Erythroblast (primary cell): ENCODE measurements around the gene KTI12.
"Not testable (repeated sequence)": the region's sequence is repeated elsewhere in the genome, so short reads cannot be mapped to it uniquely, and the experiment has no call there.

ENCODE experiments used
- DNase-seq, 2 experiments: peaks; one replicate each; lab custom pipeline; 2025; lab: John Stamatoyannopoulos, UW
- GATA1 ChIP-seq: IDR thresholded peaks from 2 replicates; pipeline ENCODE4 v1.6.1; 2011; ENCODE audit warnings: low read depth, mild to moderate bottlenecking, control low read depth, low read length, moderate library complexity
- POLR2A ChIP-seq: IDR thresholded peaks from 2 replicates; pipeline ENCODE4 v1.6.1; 2011; ENCODE audit warnings: mild to moderate bottlenecking, low read length

The KTI12 gene

DNA sequence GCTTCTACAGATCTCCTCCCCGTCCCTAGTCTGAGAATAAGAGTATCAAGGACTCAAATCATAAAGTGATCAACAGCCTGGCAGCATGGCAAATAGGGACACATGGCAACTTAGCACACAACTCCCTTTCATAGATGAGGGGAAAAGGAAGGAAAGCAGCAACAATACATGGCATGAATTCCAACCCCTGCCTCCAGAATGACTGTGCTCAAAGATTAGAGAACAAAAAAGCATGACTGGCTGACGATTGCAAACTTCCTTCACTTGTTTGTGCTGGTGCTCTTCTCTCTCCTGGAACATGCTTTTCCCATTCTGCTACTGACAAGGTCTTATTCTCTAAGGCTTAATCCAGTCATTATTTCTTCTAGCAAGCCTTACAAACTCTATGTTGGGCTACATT, 11.5 kb downstream of the KTI12 start:
- no peak for DNase-seq
- TF ChIP-seq POLR2A (no peak), GATA1 (no peak)

DNA sequence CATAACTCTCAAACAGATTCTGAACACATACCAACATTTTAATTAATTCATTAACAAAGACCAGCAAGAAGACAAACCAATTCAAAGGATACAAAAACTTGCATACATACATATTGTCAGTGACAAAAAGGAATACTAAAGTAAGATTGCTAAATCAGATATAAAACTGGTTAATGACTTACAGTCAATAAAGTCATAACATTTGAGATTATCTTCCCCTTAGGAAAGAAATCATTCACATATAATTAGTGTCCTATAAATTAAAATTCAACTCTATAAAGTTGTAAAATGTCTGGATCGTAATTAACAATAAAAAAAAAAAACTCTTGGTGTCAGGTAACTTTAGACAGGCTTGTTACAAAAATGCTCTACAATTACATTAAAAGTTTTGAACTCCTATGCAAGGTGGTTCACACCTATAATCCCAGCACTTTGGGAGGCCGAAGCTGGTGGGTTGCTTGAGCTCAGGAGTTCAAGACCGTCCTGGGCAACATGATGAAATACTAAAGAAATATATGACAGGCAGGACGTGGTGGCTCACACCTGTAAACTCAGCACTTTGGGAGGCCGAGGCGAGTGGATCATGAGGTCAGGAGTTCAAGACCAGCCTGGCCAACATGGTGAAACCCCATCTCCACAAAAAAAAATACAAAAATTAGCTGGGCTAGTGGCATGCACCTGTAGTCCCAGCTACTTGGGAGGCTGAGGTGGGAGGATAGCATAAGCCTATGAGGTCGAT, 25.4 kb downstream of the KTI12 start:
- no peak for DNase-seq
- TF ChIP-seq POLR2A = no peak
- no peak for TF ChIP-seq GATA1

DNA sequence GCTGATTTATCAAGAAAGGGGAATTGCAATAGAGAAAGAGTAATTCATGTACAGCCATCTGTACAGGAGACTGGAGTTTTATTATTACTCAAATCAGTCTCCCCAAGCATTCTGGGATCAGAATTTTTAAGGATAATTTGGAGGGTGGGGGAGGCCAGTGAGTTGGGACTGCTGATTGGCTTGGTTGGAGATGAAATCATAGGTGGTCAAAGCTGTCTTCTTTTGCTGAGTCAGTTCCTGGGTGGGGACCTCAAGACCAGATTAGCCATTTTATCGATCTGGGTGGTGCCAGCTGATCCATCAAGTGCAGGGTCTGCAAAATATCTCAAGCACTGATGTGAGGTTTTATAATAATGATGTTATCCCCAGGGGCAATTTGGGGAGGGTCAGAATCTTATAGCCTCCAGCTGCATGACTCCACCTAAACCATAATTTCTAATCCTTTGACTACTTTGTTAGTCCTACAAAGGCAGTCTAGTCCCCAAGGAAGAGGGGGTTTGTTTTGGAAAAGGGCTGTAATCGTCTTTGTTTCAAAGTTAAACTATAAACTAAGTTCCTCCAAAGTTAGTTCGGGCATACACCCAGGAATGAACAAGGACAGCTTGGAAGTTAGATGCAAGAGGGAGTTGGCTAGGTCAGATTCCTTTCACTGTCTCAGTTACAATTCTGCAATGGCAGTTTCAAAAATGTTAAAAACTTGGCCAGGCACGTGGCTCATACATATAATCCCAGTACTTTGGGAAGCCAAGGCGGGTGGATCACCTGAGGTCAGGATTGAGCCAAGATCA, 26.2 kb downstream of the KTI12 start:
- no peak for TF ChIP-seq POLR2A
- TF ChIP-seq GATA1 = no peak
- no peak for DNase-seq

- not testable (repeated sequence) for DNase-seq
Measured at GRCh38 chr1:52006081-52006553, 27.5 kb downstream of the KTI12 start.

- not testable (repeated sequence) for DNase-seq
Measured at GRCh38 chr1:52005548-52005947, 28.1 kb downstream of the KTI12 start.

DNA sequence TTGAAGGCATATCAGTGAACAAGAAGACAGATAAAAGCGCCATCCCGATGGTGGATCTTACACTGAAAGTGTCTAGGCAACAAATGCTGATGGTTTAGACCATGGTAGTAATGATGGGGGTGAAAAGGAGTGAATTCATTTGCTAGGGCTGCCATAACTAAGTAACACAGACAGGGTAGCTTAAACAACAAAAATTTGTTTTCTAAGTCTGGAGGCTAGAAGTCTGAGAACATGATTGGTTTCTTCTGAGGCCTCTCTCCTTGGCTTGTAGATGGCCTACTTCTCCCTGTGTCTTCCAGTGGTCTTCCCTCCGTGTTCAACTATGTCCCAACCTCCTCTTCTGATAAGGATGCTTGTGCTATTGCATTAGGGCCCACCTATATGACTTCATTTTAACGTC, 29.7 kb downstream of the KTI12 start:
- TF ChIP-seq POLR2A = no peak
- TF ChIP-seq GATA1 = no peak
- no peak for DNase-seq

GRCh38 chr1:52002038-52002917, 31.3 kb downstream of the KTI12 start:
- peak; percentile 80 to 90 for DNase-seq
- TF ChIP-seq GATA1 (no peak), POLR2A (no peak)

- TF ChIP-seq GATA1 (no peak), POLR2A (no peak)
- DNase-seq = no peak
Measured at GRCh38 chr1:51998701-51999100, 34.9 kb downstream of the KTI12 start.

GRCh38 chr1:51997974-51998382, 35.6 kb downstream of the KTI12 start:
- no peak for TF ChIP-seq POLR2A
- TF ChIP-seq GATA1 = no peak
- DNase-seq = no peak

DNA sequence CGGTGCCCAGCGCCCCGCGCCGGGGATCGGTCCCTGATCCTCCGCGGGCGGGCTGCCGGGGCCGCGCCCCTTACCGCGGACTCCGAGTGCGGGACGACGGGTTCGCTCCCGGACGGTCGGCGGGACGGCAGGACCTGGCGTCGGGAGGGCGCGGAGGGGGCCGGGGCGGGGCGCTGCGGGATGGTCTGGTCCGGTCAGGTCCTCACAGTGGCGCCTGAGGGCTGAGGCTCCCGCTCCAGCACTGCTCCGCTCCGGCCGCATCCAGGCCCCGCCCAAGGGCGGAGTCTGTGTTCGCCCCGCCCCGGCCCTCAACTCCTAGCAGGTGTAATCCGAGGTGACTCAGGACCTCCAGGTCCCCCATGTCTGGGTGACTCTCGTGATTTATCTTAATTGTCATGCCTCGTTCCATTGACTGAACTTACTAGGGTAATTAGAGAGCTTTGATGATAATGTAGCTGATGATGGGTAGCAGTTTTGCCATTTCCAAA, 43.1 kb downstream of the KTI12 start, which contains the start of gene RAB3B:
Gene RAB3B, minus strand, starts transcription at position 223 of the 488 bp plus-strand sequence. CDS start 13,583 bp downstream, outside the sequence.
- TF ChIP-seq GATA1 (no peak), POLR2A (no peak)
- DNase-seq = peak; percentile 39 to 63

- no peak for DNase-seq
- TF ChIP-seq POLR2A (no peak), GATA1 (no peak)
Measured at GRCh38 chr1:51989582-51990477, 43.8 kb downstream of the KTI12 start.

DNA sequence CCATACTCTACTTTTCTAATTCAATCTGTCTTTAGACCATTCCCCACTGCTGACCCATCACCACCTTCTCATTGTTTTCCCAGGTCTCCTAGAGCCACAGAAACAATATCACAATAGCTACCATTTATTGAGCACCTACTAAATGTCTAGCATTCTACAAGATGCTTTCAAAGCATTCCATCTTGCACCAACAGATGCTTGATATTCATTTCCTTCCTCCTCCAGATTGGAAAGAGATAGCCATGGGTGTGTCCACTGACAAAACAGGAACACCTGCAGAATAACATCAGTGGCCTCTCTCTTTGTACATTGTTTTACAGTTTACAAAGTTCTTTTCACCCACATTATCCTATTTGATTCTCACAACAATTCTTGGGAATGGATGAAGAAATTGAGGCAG, 45.4 kb downstream of the KTI12 start:
- TF ChIP-seq POLR2A = no peak
- TF ChIP-seq GATA1 = no peak
- no peak for DNase-seq
